ENCODE data around the gene RIT1.

RIT1 gene

DNA sequence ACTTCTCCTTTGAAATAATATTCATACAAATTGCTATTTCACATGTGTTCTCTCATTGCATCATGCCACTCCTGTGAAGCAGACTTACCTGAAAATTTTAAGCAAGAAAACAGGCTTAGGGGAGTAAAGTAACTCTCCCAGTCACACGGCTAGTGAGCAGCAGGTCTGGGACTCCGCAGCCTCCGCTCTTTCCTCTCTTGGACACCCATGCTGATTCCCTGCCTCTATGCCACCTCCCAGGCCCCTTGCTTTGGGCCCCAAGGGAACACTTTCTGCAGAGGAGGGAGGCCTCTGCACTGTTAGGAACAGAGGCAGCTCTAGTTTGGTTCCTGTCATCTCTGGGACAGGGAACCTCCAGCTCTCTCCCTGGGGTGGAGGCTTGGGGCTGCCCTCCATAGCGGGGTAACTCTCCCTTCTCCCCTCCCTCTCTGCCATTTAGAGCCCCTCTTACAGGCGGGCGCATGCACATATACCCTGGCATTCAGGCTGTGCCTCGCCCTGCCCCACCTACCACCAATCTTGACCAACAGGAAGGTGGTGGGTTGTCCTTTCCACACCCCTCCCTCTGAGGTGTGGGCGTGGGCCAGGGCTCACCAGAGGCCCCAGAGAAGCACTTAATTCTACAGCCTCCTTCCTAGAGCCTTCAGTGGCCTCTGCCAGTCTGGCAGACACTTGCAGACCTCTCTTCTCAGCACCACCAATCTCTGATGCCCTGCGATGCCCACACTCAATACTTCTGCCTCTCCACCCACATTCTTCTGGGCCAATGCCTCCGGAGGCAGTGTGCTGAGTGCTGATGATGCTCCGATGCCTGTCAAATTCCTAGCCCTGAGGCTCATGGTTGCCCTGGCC is 30.1 kb upstream of the RIT1 start, which contains the start of gene RXFP4:
Gene RXFP4, plus strand, starts transcription at position 646 of the 852 bp plus-strand sequence. Its CDS starts 72 bp downstream, at position 718.
- TF ChIP-seq, protein P1, sequence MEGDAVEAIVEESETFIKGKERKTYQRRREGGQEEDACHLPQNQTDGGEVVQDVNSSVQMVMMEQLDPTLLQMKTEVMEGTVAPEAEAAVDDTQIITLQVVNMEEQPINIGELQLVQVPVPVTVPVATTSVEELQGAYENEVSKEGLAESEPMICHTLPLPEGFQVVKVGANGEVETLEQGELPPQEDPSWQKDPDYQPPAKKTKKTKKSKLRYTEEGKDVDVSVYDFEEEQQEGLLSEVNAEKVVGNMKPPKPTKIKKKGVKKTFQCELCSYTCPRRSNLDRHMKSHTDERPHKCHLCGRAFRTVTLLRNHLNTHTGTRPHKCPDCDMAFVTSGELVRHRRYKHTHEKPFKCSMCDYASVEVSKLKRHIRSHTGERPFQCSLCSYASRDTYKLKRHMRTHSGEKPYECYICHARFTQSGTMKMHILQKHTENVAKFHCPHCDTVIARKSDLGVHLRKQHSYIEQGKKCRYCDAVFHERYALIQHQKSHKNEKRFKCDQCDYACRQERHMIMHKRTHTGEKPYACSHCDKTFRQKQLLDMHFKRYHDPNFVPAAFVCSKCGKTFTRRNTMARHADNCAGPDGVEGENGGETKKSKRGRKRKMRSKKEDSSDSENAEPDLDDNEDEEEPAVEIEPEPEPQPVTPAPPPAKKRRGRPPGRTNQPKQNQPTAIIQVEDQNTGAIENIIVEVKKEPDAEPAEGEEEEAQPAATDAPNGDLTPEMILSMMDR (IDR thresholded peaks at IDR 0.05; ENCODE audit: borderline replicate concordance, insufficient read depth, low read depth, low read length): no peak
- no peak within 1 kb of the TSS for H3K4me3 ChIP-seq (ENCODE audit: low read depth, low read length)

DNA sequence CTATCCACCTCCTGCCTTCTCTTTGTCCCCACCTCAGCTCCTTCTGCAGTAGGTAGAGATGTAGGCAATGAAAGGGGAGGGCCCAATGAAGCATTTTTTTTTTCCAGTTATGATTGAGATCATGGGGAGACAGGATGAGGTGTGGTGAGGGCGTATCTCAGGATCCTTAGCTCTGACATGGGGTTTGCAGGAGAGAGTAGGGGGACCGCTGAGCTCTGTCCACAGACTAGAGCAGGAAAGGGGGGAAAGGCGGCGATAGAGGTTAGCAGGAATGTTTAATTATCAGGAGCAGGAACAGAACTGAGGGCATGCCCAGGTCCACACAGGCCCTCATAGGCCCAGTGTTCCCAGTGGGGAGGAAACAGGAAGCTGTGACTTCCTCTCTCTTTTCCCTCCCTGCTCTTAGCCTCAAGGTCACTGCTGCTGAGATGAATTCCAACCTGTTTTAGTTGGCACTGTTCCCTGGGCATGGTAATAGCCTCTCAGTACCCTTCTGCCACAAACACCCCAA is 29.4 kb upstream of the RIT1 start:
- H3K4me3 ChIP-seq (ENCODE audit: low read depth, low read length): no peak overlapping the region

DNA sequence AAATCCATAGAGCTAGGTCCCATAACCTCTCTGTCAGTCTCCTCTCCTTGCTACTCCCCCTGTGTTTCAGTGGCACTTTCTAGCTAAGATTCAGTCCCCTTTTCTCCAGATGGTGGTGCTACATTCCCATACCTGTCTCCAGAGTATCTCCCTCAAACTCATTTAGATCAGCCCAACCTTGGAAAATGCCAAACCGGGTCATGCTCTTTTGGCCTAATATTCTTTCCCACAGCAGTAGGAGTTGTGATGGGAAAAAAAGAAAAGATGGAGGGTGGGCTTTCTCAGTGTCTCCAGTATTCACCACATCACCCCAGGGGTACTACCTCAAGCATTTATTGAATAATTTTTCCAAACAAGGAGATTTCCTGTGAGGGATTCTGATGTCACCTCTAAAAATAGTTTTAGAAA is 27.1 kb upstream of the RIT1 start:
- H3K4me3 ChIP-seq (ENCODE audit: low read depth, low read length): no peak overlapping the region
- TF ChIP-seq, protein P1 (IDR thresholded peaks at IDR 0.05; ENCODE audit: borderline replicate concordance, insufficient read depth, low read depth, low read length): peak; percentile 65; the same call in 1 of the 2 replicates

More for the DNA sequence above, 29.4 kb upstream of the RIT1 start:
- TF ChIP-seq, protein P1 (IDR thresholded peaks at IDR 0.05; ENCODE audit: borderline replicate concordance, insufficient read depth, low read depth, low read length): no peak

DNA sequence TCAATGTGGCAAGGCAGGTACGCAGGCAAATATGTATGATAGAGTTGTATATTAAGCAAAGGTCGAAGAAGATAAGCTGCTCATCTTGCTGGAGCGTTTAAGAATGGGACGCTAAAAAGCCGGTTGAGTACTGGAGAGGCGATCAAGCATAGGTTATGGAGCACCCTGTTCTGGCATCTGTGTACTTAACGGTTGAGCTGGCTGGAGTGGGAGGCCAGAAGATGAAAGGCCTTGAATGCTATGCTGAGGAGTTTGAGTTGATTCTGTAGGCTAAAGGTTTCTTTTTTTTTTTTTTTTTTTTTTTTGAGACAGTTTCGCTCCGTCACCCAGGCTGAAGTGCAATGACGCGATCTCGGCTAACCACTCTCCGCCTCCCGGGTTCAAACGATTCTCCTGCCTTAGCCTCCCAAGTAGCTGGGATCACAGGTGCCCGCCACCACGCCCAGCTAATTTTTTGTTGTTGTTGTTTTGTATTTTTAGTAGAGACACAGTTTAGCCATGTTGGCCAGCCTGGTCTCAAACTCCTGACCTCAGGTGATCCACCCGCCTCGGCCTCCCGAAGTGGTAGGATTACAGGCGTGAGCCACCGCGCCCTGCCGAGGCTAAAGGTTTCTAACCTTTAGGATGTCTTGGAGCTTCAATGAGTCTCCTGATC is 23.9 kb upstream of the RIT1 start:
- H3K4me3 ChIP-seq (ENCODE audit: low read depth, low read length): peak overlapping the region; percentile 97
- TF ChIP-seq, protein P1 (IDR thresholded peaks at IDR 0.05; ENCODE audit: borderline replicate concordance, insufficient read depth, low read depth, low read length): no peak

DNA sequence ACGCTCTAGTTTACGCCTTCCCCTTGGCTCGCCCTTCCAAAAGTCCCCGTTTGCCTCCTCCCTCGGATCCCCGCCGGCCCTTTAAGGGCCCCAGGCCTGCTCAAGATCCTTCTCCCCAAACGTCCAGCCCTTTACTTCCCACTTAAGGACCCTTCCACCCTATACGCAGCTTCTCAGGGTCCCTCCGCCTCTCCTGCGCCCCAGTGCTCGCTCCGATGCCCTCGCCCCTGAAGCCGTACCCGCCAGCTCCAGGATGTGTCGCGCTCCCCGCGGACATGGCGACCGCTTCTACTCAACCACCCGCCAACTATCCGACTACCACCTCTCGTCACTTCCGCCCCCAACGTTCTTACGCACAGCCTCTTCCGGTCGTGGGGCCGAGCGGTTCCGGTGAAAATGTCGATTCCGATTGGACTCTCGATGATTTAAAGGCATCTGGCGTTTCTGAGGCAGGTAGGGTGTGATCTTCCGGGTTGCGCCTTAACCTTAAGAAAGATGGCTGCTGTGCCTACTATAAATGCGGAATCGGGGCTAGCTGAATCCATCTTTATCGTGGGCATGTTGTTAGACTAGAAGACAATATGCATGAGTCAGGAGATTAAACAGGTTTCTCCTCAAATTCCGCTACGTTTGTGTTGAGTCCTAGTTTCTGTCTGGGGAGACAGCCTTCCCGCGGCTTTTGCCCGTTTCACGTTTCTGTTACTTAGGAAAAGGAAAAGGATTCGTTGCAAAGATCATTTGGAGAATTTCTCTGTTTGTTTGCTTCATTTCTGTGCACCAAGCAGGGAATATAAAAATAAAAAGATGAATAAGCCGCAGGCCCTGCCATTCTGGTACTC is 23.2 kb upstream of the RIT1 start, which contains the start of gene KHDC4:
Gene KHDC4, minus strand, starts transcription at position 317 of the 839 bp plus-strand sequence. Its CDS starts 40 bp downstream, at position 277.
- H3K4me3 ChIP-seq (ENCODE audit: low read depth, low read length): peak within 1 kb of the TSS; percentile 97
- TF ChIP-seq, protein P1 (IDR thresholded peaks at IDR 0.05; ENCODE audit: borderline replicate concordance, insufficient read depth, low read depth, low read length): peak; percentile 18; the same call in 1 of the 2 replicates

DNA sequence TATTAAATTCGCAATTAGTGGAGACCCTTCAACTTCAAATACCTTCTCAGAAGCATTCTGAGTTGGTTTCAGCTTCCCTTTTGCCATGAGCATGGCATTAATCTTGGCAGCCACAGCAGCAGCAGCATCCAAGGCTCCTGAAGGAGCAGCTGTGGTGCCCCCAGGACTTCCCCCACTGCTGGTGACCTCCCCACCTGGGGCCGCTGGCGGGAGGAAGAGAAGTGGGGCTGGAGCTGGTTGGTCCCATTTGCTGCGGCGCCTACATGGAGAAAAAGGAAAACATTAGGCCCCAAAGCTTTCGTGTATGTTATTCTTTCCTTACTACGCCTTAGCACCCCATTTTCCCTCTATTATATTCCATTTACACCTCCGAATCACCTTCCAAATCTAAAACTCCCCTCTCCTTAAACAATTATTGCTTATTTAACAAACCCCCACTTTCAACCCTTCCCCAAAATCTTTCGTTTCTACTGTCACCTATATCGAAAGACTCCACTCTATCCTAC is 22.5 kb upstream of the RIT1 start:
- peak overlapping the region; percentile 97 for H3K4me3 ChIP-seq (ENCODE audit: low read depth, low read length)
- TF ChIP-seq, protein P1 (IDR thresholded peaks at IDR 0.05; ENCODE audit: borderline replicate concordance, insufficient read depth, low read depth, low read length): no peak

Measured in GM12875 (cell line).